HCT116 (cell line): ENCODE measurements around the gene PERCC1. TPM values are rescaled to one million over a fixed set of nuclear protein-coding genes. Genes with fewer than 3 reads are reported as not detected.

Experiments used
- ATAC-seq: fragments of 200-7000 bp; cut with Tn5 transposase; 2 replicates; pipeline ENCODE4 v1.9.1; 2020; ENCODE audit warnings: mild to moderate bottlenecking, moderate library complexity
- BruUV-seq: library from RNA; stranded (reverse); fragments of 400-500 nt; replicated peaks from 2 replicates; lab custom pipeline; 2021; lab: Mats Ljungman, UMichigan
- CTCF ChIA-PET: fragments of 300-600 bp; sonication (Branson Sonifier 250); formaldehyde crosslinking; loops from one replicate; lab custom pipeline; 2021; ENCODE audit warnings: antibody characterized with exemption; lab: Charles Lee
- POLR2A ChIA-PET: fragments of 300-600, 350-600 bp; sonication (Branson Sonifier 250); formaldehyde crosslinking; loops from one replicate; lab custom pipeline; 2021; ENCODE audit warnings: antibody characterized with exemption; lab: Charles Lee
- RAD21 ChIA-PET, 2 experiments: fragments of 300-600 bp; sonication (Branson Sonifier 250); formaldehyde crosslinking; loops; one replicate each; lab custom pipeline; 2023; ENCODE audit warnings: low total read pairs in 2 of 2; ENCODE audit not compliant: uncharacterized antibody in 2 of 2, unreplicated experiment in 2 of 2, low non-redundant PET in 1 of 2; lab: Charles Lee
- DNase-seq: peaks from one replicate; pipeline ENCODE4 v3.0.0-alpha.2; 2010; ENCODE audit warnings: low read depth, low spot score
- H2AFZ ChIP-seq: fragments of 200-600 bp; shearing (Covaris generic), sonication (generic); 2 replicates; pipeline ENCODE4 v1.6.1; 2017; ENCODE audit warnings: low read depth, mixed run types, mixed read lengths, antibody characterized with exemption, low read length; ENCODE audit not compliant: poor library complexity, severe bottlenecking
- H3K27ac ChIP-seq: 2 replicates; pipeline ENCODE4 v1.5.1; 2012; ENCODE audit warnings: low read depth, low read length
- H3K27me3 ChIP-seq: fragments of 200-600 bp; sonication (generic); 2 replicates; pipeline ENCODE4 v1.6.1; 2016; ENCODE audit warnings: mixed run types, low read length, mixed read lengths; ENCODE audit not compliant: insufficient read depth
- H3K36me3 ChIP-seq, 2 experiments: fragments of 200-500 bp in 1 of 2; fragments of 200-600 bp in 1 of 2; sonication (Bioruptor generic) in 1 of 2; sonication (generic) in 1 of 2; 2 replicates each; pipeline versions ENCODE4 v1.5.1 to v1.6.1; 2014 to 2016; ENCODE audit warnings: low read length in 2 of 2, inconsistent platforms in 1 of 2, mixed read lengths in 1 of 2, mixed run types in 1 of 2; ENCODE audit not compliant: insufficient read depth in 2 of 2, control insufficient read depth in 1 of 2
- H3K4me1 ChIP-seq, 2 experiments: fragments of 200-600 bp in 1 of 2; sonication (generic) in 1 of 2; 2 replicates each; pipeline versions ENCODE4 v1.5.1 to v1.6.1; 2012 to 2017; ENCODE audit warnings: low read length in 2 of 2, inconsistent platforms in 1 of 2, mild to moderate bottlenecking in 1 of 2, mixed read lengths in 1 of 2, mixed run types in 1 of 2, moderate library complexity in 1 of 2; ENCODE audit not compliant: insufficient read depth in 2 of 2, control insufficient read depth in 1 of 2
- H3K4me2 ChIP-seq: fragments of 200-600 bp; sonication (generic); 2 replicates; pipeline ENCODE4 v1.6.1; 2017; ENCODE audit warnings: mixed run types, low read length, mixed read lengths
- H3K4me3 ChIP-seq, 2 experiments: fragments of 200-600 bp in 1 of 2; sonication (generic) in 1 of 2; replicated peaks in 1 of 2; 2 replicates each; pipeline ENCODE4 v1.5.1; 2011 to 2016; ENCODE audit warnings: low read length in 2 of 2, control low read depth in 1 of 2, low read depth in 1 of 2, mild to moderate bottlenecking in 1 of 2, mixed read lengths in 1 of 2, mixed run types in 1 of 2
- H3K79me2 ChIP-seq: fragments of 200-600 bp; sonication (generic); 2 replicates; pipeline ENCODE4 v1.6.1; 2017; ENCODE audit warnings: mild to moderate bottlenecking, mixed run types, low read length, moderate library complexity, mixed read lengths; ENCODE audit not compliant: insufficient read depth
- H3K9ac ChIP-seq: fragments of 200-600 bp; sonication (generic); 2 replicates; pipeline ENCODE4 v1.6.1; 2016; ENCODE audit warnings: low read length, mixed read lengths
- H3K9me2 ChIP-seq: fragments of 200-600 bp; sonication (generic), shearing (Covaris generic); 2 replicates; pipeline ENCODE4 v1.6.1; 2017; ENCODE audit warnings: mixed run types, mild to moderate bottlenecking, moderate library complexity; ENCODE audit not compliant: insufficient read depth
- H3K9me3 ChIP-seq, 2 experiments: fragments of 200-500 bp in 1 of 2; fragments of 200-600 bp in 1 of 2; sonication (Bioruptor generic) in 1 of 2; sonication (generic) in 1 of 2; 2 replicates each; pipeline ENCODE4 v1.6.1; 2014 to 2017; ENCODE audit warnings: low read length in 2 of 2, mixed read lengths in 2 of 2, inconsistent platforms in 1 of 2, low read depth in 1 of 2, mild to moderate bottlenecking in 1 of 2, mixed run types in 1 of 2, moderate library complexity in 1 of 2; ENCODE audit not compliant: control insufficient read depth in 1 of 2, insufficient read depth in 1 of 2
- H4K20me1 ChIP-seq: fragments of 200-600 bp; sonication (generic), shearing (Covaris generic); 2 replicates; pipeline ENCODE4 v1.6.1; 2017; ENCODE audit warnings: mixed run types, mild to moderate bottlenecking, moderate library complexity; ENCODE audit not compliant: insufficient read depth
- CBX3 ChIP-seq: IDR thresholded peaks from 2 replicates; pipeline ENCODE4 v1.6.1; 2012; ENCODE audit warnings: low read depth
- CTCF ChIP-seq, 3 experiments: fragments of 200-600 bp in 1 of 3; sonication (generic) in 1 of 3; IDR thresholded peaks in 2 of 3; conservative IDR thresholded peaks in 1 of 3; 2 replicates each; pipeline ENCODE4 v1.5.1; 2012 to 2017; ENCODE audit warnings: low read depth in 2 of 3, low read length in 2 of 3, antibody characterized with exemption in 1 of 3, borderline replicate concordance in 1 of 3, control low read depth in 1 of 3, mild to moderate bottlenecking in 1 of 3, mixed read lengths in 1 of 3, mixed run types in 1 of 3, moderate library complexity in 1 of 3; ENCODE audit not compliant: insufficient read depth in 1 of 3
- SRF ChIP-seq: IDR thresholded peaks from 2 replicates; pipeline ENCODE4 v1.6.1; 2012; ENCODE audit warnings: low read depth
- ZFX ChIP-seq: fragments of 450-650 bp; IDR thresholded peaks from 2 replicates; pipeline ENCODE4 v1.6.1; 2017
- intact Hi-C: fragments of 100-400 bp; cut with micrococcal nuclease; formaldehyde crosslinking; loops from 2 replicates; pipeline ENCODE4 v1.10.0; 2022
- total RNA-seq: library from RNA; stranded (reverse); gene quantifications from one replicate; pipeline ENCODE4 v1.2.1, GENCODE V29; 2021; ENCODE audit not compliant: unreplicated experiment

PERCC1 gene
- total RNA-seq, 1 experiment from 2014 or later, result not detected

- no peak overlapping the region for H3K27ac ChIP-seq
- no peaks in the 10 kb centered on the region for H3K9me3 ChIP-seq
- ChIA-PET CTCF (no interaction called here), RAD21 (no interaction called here), POLR2A (no interaction called here)
- no peaks in the 10 kb centered on the region for H3K9me2 ChIP-seq
- no peak overlapping the region for H3K4me2 ChIP-seq
- intact Hi-C loops, result no loop called here
- no TSS peak for BruUV-seq
- no peaks in the 10 kb centered on the region; a peak in 1 of 4 replicates for H3K36me3 ChIP-seq
- H2AFZ ChIP-seq, result no peak overlapping the region
- no peak overlapping the region for H3K4me3 ChIP-seq
- ATAC-seq, result peak; percentile 44; the same call in 1 of the 2 replicates
- H3K4me1 ChIP-seq, result no peaks in the 10 kb centered on the region
- H4K20me1 ChIP-seq, result no peaks in the 10 kb centered on the region
- H3K9ac ChIP-seq, result no peak overlapping the region
- H3K27me3 ChIP-seq, result no peaks in the 10 kb centered on the region
- no peaks in the 10 kb centered on the region for H3K79me2 ChIP-seq
- DNase-seq, result no peak
- no peak for TF ChIP-seq CBX3
- TF ChIP-seq ZFX, result no peak
- TF ChIP-seq CTCF (IDR thresholded peaks at IDR 0.05 in 2 of 3, conservative IDR thresholded peaks at IDR 0.05 in 1 of 3; ENCODE audit: borderline replicate concordance in 1 of 3, insufficient read depth in 1 of 3, low read depth in 2 of 3, low read length in 2 of 3), result peak in 2 of 3 experiments; percentile 28 to 33; a peak in 2 of 6 replicates
Measured at GRCh38 chr16:1450218-1450617, 19.3 kb downstream of the PERCC1 start.

GRCh38 chr16:1450841-1451240 is 20.0 kb downstream of the PERCC1 start:
- H4K20me1 ChIP-seq, result no peaks in the 10 kb centered on the region
- no peaks in the 10 kb centered on the region for H3K4me1 ChIP-seq
- no peaks in the 10 kb centered on the region for H3K9me3 ChIP-seq
- H3K36me3 ChIP-seq, result no peaks in the 10 kb centered on the region; a peak in 1 of 4 replicates
- no peak overlapping the region for H3K9ac ChIP-seq
- no peak overlapping the region for H2AFZ ChIP-seq
- DNase-seq, result no peak
- no peak for ATAC-seq
- POLR2A ChIA-PET, result no interaction called here
- H3K4me2 ChIP-seq, result no peak overlapping the region
- H3K27me3 ChIP-seq, result no peaks in the 10 kb centered on the region
- no peak overlapping the region for H3K27ac ChIP-seq
- CTCF ChIA-PET, result no interaction called here
- H3K9me2 ChIP-seq, result no peaks in the 10 kb centered on the region
- H3K79me2 ChIP-seq, result no peaks in the 10 kb centered on the region
- RAD21 ChIA-PET, result no interaction called here
- BruUV-seq, result no TSS peak
- H3K4me3 ChIP-seq, result no peak overlapping the region
- TF ChIP-seq SRF, result no peak
- intact Hi-C loops, result no loop called here
